NOMO-1 (cell line): ENCODE data around the gene APOL4.
"Not testable (repeated sequence)": the region's sequence is repeated elsewhere in the genome, so short reads cannot be mapped to it uniquely, and the experiment has no call there.

ENCODE experiments used
- DNase-seq, 2 experiments: peaks; one replicate each; lab custom pipeline; 2025; ENCODE audit not compliant: unreplicated experiment in 2 of 2; lab: John Stamatoyannopoulos, UW

Gene APOL4

DNA sequence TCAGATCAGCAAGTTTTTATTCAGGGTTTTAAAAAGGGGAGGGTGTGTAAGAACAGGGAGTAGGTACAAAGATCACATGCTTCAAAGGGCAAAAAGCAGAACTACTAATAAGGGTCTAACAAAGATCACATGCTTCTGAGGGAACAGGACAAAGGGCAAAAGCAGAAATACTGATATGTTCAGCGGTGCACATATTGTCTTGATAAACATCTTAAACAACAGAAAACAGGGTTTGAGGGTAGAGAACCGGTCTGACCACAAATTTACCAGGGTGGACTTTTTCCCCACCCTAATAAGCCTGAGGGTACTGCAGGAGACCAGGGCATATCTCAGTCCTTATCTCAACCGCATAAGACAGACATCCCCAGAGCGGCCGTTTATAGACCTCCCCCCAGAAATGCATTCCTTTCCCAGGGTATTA lies 7.9 kb upstream of the APOL4 start:
- not testable (repeated sequence) for DNase-seq

- no peak for DNase-seq
Observed at GRCh38 chr22:36208914-36209313, 7.3 kb upstream of the APOL4 start.

GRCh38 chr22:36208162-36208765 lies 6.7 kb upstream of the APOL4 start:
- no peak for DNase-seq

DNA sequence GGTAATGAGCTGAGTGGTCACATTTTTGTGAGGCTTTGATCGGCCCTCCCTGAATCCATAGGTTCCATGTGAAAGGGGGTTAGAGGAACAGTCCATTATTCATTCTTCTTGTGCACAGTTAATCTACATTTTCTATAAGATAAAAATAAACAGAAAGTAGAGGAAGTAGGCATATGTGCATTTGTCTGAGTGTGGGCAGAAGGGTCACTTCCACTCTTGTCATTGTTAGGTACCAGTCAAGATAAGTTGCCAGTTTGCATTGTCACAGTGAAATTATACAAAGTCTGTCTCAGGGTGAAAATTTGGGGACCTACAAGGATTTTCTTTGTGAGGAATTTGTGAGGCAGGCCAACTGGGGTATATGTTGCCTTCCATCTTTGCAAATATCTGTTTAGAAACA lies 4.6 kb upstream of the APOL4 start:
- DNase-seq, result peak in 1 of 2 experiments; percentile 24

- DNase-seq, result not testable (repeated sequence)
Observed at GRCh38 chr22:36205573-36205972, 4.0 kb upstream of the APOL4 start.

GRCh38 chr22:36204632-36205015 lies 3.0 kb upstream of the APOL4 start:
- no peak for DNase-seq

- DNase-seq, result no peak
Observed at GRCh38 chr22:36204001-36204631, 2.5 kb upstream of the APOL4 start.

- DNase-seq, result not testable (repeated sequence)
Observed at GRCh38 chr22:36203441-36203840, 1.8 kb upstream of the APOL4 start.

GRCh38 chr22:36202906-36203305 lies 1.3 kb upstream of the APOL4 start:
- not testable (repeated sequence) for DNase-seq

DNA sequence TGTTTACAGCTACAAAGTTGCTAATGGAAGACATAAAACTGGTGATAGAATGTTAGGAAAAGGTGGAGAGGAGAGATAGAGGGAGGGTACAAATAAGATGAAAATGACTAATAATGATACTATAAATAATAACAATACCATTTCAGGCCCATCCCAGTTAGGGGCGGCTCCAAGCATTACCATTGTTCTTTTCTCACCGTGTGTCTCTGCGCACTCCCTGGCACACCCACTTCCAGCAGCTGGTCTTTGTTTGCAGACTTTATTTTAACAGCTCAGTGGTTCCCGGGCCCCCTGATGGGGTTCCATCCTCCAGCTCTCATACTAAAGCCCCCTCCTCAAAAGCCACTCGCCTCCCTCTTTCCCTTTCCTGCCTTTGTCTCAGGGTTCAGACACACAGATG lies 584 bp downstream of the APOL4 start:
- not testable (repeated sequence) for DNase-seq

GRCh38 chr22:36199001-36199551 lies 2.5 kb downstream of the APOL4 start:
- DNase-seq, result no peak

DNA sequence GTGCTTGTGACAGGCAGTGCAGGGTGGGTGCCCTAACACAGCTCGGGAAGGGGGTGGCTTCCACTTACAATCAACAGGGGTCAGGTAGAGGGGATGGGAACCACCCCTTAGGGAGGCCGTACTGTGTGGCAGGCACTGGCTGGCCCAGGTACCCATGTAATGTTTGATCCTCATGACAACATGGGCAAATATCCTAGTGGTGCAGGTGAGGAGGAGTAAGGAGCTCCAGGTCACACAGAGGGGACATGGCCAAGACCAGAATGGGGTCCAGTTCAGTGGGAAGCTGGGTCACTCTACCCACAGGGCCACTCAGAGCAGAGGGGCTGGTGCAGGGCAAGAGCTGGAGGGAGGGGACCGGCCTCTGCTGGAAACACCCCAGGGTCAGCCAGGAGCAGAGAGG lies 3.1 kb downstream of the APOL4 start:
- no peak for DNase-seq

DNA sequence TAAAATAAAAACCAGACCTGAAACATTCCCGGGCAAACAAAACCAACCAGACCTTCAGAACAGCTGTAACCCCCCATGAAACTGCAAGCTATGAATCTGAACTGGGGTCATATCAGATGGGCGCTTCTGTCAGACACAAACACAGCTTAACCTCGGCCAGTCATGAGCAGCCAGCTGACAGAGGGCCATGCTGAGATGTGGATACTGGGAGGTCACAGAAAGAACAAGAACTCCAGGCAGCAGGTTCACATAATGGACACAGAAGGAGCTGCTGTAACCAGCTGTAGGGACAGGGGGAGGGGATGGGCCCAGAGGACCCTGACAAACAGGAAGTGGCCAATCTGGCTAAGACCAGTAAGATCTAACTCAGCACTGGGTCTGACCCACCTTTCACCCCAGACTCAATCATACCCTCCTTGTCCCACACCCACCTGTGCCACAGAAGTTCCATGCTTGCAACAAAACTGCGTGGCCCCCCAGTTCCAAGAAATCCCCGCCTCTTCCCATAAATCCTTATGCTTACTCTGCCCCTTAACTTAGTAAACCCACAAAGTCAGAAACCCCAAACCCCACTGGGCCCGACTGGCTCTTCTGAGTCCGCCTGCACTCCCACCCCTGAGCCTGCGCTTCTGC lies 4.0 kb downstream of the APOL4 start:
- no peak for DNase-seq

GRCh38 chr22:36197065-36197440 lies 4.6 kb downstream of the APOL4 start:
- DNase-seq, result peak in 1 of 2 experiments; percentile 10

- no peak for DNase-seq
Observed at GRCh38 chr22:36196254-36197064, 5.2 kb downstream of the APOL4 start.

DNA sequence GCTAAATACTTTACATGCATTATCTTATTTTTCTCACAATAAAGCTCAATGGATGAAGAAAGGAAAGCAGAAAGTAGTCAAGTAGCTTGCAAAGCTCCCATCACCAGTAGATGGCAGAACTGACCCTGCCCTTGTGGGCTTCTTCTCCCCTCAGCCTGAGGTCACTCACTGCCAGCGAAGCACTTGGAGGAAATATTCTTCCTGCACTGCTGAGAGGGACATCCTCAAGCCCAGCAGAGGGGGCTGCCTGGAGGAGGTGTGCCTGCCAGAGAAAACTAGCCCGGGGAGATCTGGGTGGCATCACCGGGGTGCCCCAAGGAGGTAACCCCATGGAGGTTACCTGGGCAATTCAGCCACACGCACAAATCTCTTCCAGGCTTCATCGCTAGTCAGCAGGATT lies 6.6 kb downstream of the APOL4 start:
- peak in 1 of 2 experiments; percentile 40 for DNase-seq

GRCh38 chr22:36194385-36194784 lies 7.2 kb downstream of the APOL4 start:
- DNase-seq, result no peak

GRCh38 chr22:36193577-36193976 lies 8.0 kb downstream of the APOL4 start:
- no peak for DNase-seq

GRCh38 chr22:36193171-36193570 lies 8.4 kb downstream of the APOL4 start:
- DNase-seq, result no peak

DNA sequence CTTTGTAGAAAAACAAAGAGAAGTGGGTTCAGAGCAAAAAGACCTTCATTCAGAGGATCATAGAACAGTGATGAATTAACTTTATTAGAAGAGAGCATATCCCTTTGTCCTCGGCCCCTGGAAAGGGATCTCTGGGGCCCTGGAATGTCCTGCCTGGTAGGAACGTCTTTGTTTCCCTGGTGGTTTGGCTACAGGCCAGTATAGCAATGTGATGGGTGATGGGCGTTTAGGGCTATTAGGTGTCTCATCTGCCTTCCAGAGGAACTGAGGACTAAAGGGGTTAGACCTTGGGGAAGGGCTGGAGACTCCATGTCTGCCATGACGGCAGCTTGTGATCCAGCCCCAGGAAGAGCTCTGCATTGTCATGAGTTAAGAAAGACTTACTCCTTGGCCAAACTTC lies 9.1 kb downstream of the APOL4 start:
- no peak for DNase-seq
